ENCODE measurements around the gene EN2. TPM values are rescaled to one million over a fixed set of nuclear protein-coding genes. Genes with fewer than 3 reads are reported as not detected.

EN2 gene
- total and polyA plus RNA-seq, 2 experiments from 2014 or later: 0.24 TPM; not detected in 1

GRCh38 chr7:155514296-155514695 lies 56.4 kb downstream of the EN2 start:
- H3K9me2 ChIP-seq (replicated peaks; ENCODE audit: insufficient read depth): no peaks in the 10 kb centered on the region
- WGBS (ENCODE audit: low lambda C conversion rate, missing lambda C conversion rate): 77% methylated on average over 8 of the region's 8 CpGs
- no peak overlapping the region for H3K4me2 ChIP-seq
- no peak overlapping the region for H3K27ac ChIP-seq
- no peak overlapping the region for H3K4me3 ChIP-seq
- no peaks in the 10 kb centered on the region for H3K36me3 ChIP-seq (replicated peaks; ENCODE audit: insufficient read depth, low read depth)
- no peaks in the 10 kb centered on the region for H3K4me1 ChIP-seq (ENCODE audit: insufficient read depth)
- H3K79me2 ChIP-seq: no peaks in the 10 kb centered on the region
- H3K9me3 ChIP-seq (ENCODE audit: low read depth): no peaks in the 10 kb centered on the region
- no peak overlapping the region for H2AFZ ChIP-seq
- no peak for DNase-seq (ENCODE audit: low spot score)
- no peaks in the 10 kb centered on the region for H4K20me1 ChIP-seq (ENCODE audit: insufficient read depth, poor library complexity, severe bottlenecking)
- no peak for TF ChIP-seq EZH2 (IDR thresholded peaks at IDR 0.05; ENCODE audit: borderline replicate concordance)
- no peak for TF ChIP-seq EZH2phosphoT487 (IDR thresholded peaks at IDR 0.05; ENCODE audit: low read depth, severe bottlenecking, unreplicated experiment)
- TF ChIP-seq CTCF (IDR thresholded peaks at IDR 0.05; ENCODE audit: poor library complexity): no peak
- H3K27me3 ChIP-seq: peaks cover 94% of the 10 kb centered on the region

Other genes with a start within 250 kb of the EN2 start
- 305 and 326 TPM in 2 replicates for gene INSIG1, start 160.3 kb upstream of the EN2 start, total RNA-seq
- gene INSIG1, start 160.3 kb upstream of the EN2 start, polyA plus RNA-seq: 152 and 196 TPM in 2 replicates
- gene CNPY1, start 88.4 kb downstream of the EN2 start, total RNA-seq: not detected in 2 replicates
- not detected in 2 replicates for gene CNPY1, start 88.4 kb downstream of the EN2 start, polyA plus RNA-seq
- 18.3 and 24.8 TPM in 2 replicates for gene RBM33, start 186.5 kb downstream of the EN2 start, total RNA-seq
- 40.8 and 42.7 TPM in 2 replicates for gene RBM33, start 186.5 kb downstream of the EN2 start, polyA plus RNA-seq

Data from hepatocyte (in vitro differentiated cells).